Karpas-422 (cell line): ENCODE data around the gene TTLL5. TPM values are rescaled to one million over a fixed set of nuclear protein-coding genes. Genes with fewer than 3 reads are reported as not detected.

Experiments used
- DNase-seq: peaks from one replicate; pipeline ENCODE4 v3.0.0-alpha.2; 2015
- H2AFZ ChIP-seq: fragments of 200-600 bp; sonication (generic); 2 replicates; pipeline ENCODE4 v1.6.1; 2014; ENCODE audit warnings: antibody characterized with exemption, low read length, mixed read lengths
- H3K27ac ChIP-seq: fragments of 200-600 bp; sonication (generic); 2 replicates; pipeline ENCODE4 v1.5.1; 2014; ENCODE audit warnings: mild to moderate bottlenecking, low read length, moderate library complexity
- H3K27me3 ChIP-seq: fragments of 200-600 bp; sonication (generic); 2 replicates; pipeline ENCODE4 v1.6.1; 2014; ENCODE audit warnings: low read length, mixed read lengths
- H3K36me3 ChIP-seq: fragments of 200-600 bp; sonication (generic); 2 replicates; pipeline ENCODE4 v1.6.1; 2014; ENCODE audit warnings: low read length, mixed read lengths; ENCODE audit not compliant: insufficient read depth
- H3K4me1 ChIP-seq: fragments of 200-600 bp; sonication (generic); 2 replicates; pipeline ENCODE4 v1.6.1; 2014; ENCODE audit warnings: mild to moderate bottlenecking, low read length, mixed read lengths
- H3K4me2 ChIP-seq: fragments of 200-600 bp; sonication (generic); 2 replicates; pipeline ENCODE4 v1.6.1; 2014; ENCODE audit warnings: low read length, low read depth, mild to moderate bottlenecking; ENCODE audit not compliant: poor library complexity, severe bottlenecking
- H3K4me3 ChIP-seq: fragments of 200-600 bp; sonication (generic); 2 replicates; pipeline ENCODE4 v1.5.1; 2014; ENCODE audit warnings: mild to moderate bottlenecking, antibody characterized with exemption, low read length, mixed read lengths
- H3K79me2 ChIP-seq: fragments of 200-600 bp; sonication (generic); 2 replicates; pipeline ENCODE4 v1.6.1; 2014; ENCODE audit warnings: mild to moderate bottlenecking, low read length, mixed read lengths
- H3K9ac ChIP-seq: fragments of 200-600 bp; sonication (generic); 2 replicates; pipeline ENCODE4 v1.6.0; 2014; ENCODE audit warnings: low read length
- H3K9me2 ChIP-seq: fragments of 200-600 bp; sonication (generic), shearing (Covaris generic); replicated peaks from 2 replicates; pipeline ENCODE4 v1.6.0; 2014; ENCODE audit warnings: mild to moderate bottlenecking, low read length, moderate library complexity; ENCODE audit not compliant: insufficient read depth
- H3K9me3 ChIP-seq: fragments of 300-700, 200-600 bp; sonication (generic); 2 replicates; pipeline ENCODE4 v1.6.1; 2014; ENCODE audit warnings: low read length, mixed read lengths
- H4K20me1 ChIP-seq: fragments of 200-600 bp; sonication (generic); 2 replicates; pipeline ENCODE4 v1.6.1; 2014; ENCODE audit warnings: mild to moderate bottlenecking, antibody characterized with exemption, low read length, low read depth; ENCODE audit not compliant: insufficient read depth
- total RNA-seq: library from RNA; depleted of rRNA; stranded (reverse); fragments of >200 nt; shearing (Covaris generic); gene quantifications from 2 replicates; pipeline ENCODE4 v1.2.3, GENCODE V29; 2014; ENCODE audit warnings: low replicate concordance

TTLL5 gene
- total RNA-seq, 1 experiment from 2014 or later: 53.7 TPM

DNA sequence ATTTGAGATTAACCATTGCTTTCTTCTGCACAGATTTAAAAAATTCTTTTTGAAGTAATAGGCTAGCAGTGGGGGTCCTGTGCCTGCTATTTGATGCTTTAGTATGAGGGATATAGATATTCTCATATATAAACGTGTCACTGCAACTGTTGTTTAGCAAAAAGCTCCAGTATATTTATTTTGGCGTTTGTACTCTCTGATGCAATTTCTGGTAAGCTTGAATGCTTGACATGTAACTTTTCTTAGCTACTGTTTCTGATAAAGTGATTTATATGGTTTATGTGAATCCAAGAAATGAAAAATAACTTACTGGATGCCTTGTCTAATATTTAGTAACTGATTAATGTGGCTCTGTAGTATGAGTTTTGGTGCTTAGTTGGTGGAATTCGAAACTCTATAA is 77.1 kb downstream of the TTLL5 start:
- Histone ChIP-seq H3K9me2 (no peaks in the 10 kb centered on the region), H3K27me3 (no peaks in the 10 kb centered on the region), H3K36me3 (peaks cover 9% of the 10 kb centered on the region; the same call in 1 of the 2 replicates), H4K20me1 (no peaks in the 10 kb centered on the region), H3K27ac (no peak overlapping the region), H3K4me3 (no peak overlapping the region), H3K9me3 (no peaks in the 10 kb centered on the region), H3K9ac (no peak overlapping the region), H3K79me2 (no peaks in the 10 kb centered on the region), H2AFZ (no peak overlapping the region), H3K4me2 (no peak overlapping the region), H3K4me1 (no peaks in the 10 kb centered on the region)
- DNase-seq: no peak

GRCh38 chr14:75742867-75743266 is 81.8 kb downstream of the TTLL5 start:
- Histone ChIP-seq H3K4me1 (peaks cover 3% of the 10 kb centered on the region), H3K9me2 (no peaks in the 10 kb centered on the region), H3K4me2 (no peak overlapping the region), H3K79me2 (no peaks in the 10 kb centered on the region), H3K27me3 (no peaks in the 10 kb centered on the region), H3K27ac (no peak overlapping the region), H3K9ac (no peak overlapping the region), H3K36me3 (peaks cover 32% of the 10 kb centered on the region), H4K20me1 (no peaks in the 10 kb centered on the region), H3K9me3 (no peaks in the 10 kb centered on the region), H3K4me3 (no peak overlapping the region), H2AFZ (no peak overlapping the region)
- no peak for DNase-seq

DNA sequence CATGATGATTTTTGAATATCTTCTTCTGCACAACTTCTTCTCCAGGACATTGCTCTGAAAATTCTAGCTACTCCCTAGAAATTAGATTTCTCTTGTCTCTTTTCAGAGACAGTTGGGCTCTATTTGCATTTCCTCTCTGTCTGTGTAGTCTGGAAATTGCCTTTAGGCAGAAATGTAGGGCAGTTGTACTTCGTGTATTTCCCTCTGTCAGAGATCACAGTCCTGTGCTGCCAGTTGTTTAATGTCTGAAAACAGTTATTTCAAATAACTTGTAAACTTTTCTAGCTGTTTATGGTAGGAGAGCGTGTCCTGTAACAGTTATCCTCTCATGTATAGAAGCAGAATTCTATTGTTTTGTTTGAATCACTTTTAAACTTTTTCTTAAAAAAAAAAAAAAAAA is 86.9 kb downstream of the TTLL5 start:
- Histone ChIP-seq H3K27ac (0 out of 2 replicates have a peak overlapping the region, but pooled peaks have one; percentile 3), H3K9me2 (no peaks in the 10 kb centered on the region), H4K20me1 (no peaks in the 10 kb centered on the region), H3K4me2 (no peak overlapping the region), H3K9ac (no peak overlapping the region), H3K4me1 (peaks cover 12% of the 10 kb centered on the region), H2AFZ (no peak overlapping the region), H3K4me3 (no peak overlapping the region), H3K27me3 (no peaks in the 10 kb centered on the region), H3K9me3 (no peaks in the 10 kb centered on the region), H3K36me3 (peaks cover 26% of the 10 kb centered on the region), H3K79me2 (peaks cover 4% of the 10 kb centered on the region; the same call in 1 of the 2 replicates)
- no peak for DNase-seq

GRCh38 chr14:75748336-75748735 is 87.3 kb downstream of the TTLL5 start:
- H3K27ac ChIP-seq: no peak overlapping the region
- peaks cover 12% of the 10 kb centered on the region for H3K4me1 ChIP-seq
- H3K4me2 ChIP-seq: no peak overlapping the region
- no peak overlapping the region for H2AFZ ChIP-seq
- no peaks in the 10 kb centered on the region for H3K9me2 ChIP-seq
- H3K4me3 ChIP-seq: no peak overlapping the region
- H3K79me2 ChIP-seq: peaks cover 4% of the 10 kb centered on the region; the same call in 1 of the 2 replicates
- no peak for DNase-seq
- H3K36me3 ChIP-seq: peaks cover 24% of the 10 kb centered on the region
- H3K9me3 ChIP-seq: no peaks in the 10 kb centered on the region
- H3K9ac ChIP-seq: no peak overlapping the region
- no peaks in the 10 kb centered on the region for H3K27me3 ChIP-seq
- no peaks in the 10 kb centered on the region for H4K20me1 ChIP-seq

- DNase-seq: no peak
- Histone ChIP-seq H2AFZ (no peak overlapping the region), H3K36me3 (peaks cover 30% of the 10 kb centered on the region), H3K9ac (no peak overlapping the region), H3K27me3 (no peaks in the 10 kb centered on the region), H3K4me3 (no peak overlapping the region), H3K9me2 (no peaks in the 10 kb centered on the region), H3K4me1 (peaks cover 12% of the 10 kb centered on the region), H3K27ac (no peak overlapping the region), H3K4me2 (no peak overlapping the region), H4K20me1 (no peaks in the 10 kb centered on the region), H3K79me2 (peaks cover 4% of the 10 kb centered on the region; the same call in 1 of the 2 replicates), H3K9me3 (no peaks in the 10 kb centered on the region)
Observed at GRCh38 chr14:75751296-75751695, 90.2 kb downstream of the TTLL5 start.

- H3K4me2 ChIP-seq: no peak overlapping the region
- H3K9ac ChIP-seq: no peak overlapping the region
- no peaks in the 10 kb centered on the region for H4K20me1 ChIP-seq
- no peaks in the 10 kb centered on the region for H3K9me3 ChIP-seq
- H3K36me3 ChIP-seq: peaks cover 26% of the 10 kb centered on the region
- no peaks in the 10 kb centered on the region for H3K9me2 ChIP-seq
- H2AFZ ChIP-seq: no peak overlapping the region
- no peak for DNase-seq
- H3K4me3 ChIP-seq: no peak overlapping the region
- H3K4me1 ChIP-seq: peaks cover 13% of the 10 kb centered on the region
- H3K27me3 ChIP-seq: no peaks in the 10 kb centered on the region
- H3K79me2 ChIP-seq: peaks cover 4% of the 10 kb centered on the region; the same call in 1 of the 2 replicates
- no peak overlapping the region for H3K27ac ChIP-seq
Observed at GRCh38 chr14:75752086-75752485, 91.0 kb downstream of the TTLL5 start.

- no peaks in the 10 kb centered on the region for H4K20me1 ChIP-seq
- no peak for DNase-seq
- H3K27ac ChIP-seq: no peak overlapping the region
- H3K4me2 ChIP-seq: no peak overlapping the region
- H3K9me2 ChIP-seq: no peaks in the 10 kb centered on the region
- H3K9ac ChIP-seq: no peak overlapping the region
- H3K4me3 ChIP-seq: no peak overlapping the region
- peaks cover 19% of the 10 kb centered on the region for H3K36me3 ChIP-seq
- H3K27me3 ChIP-seq: no peaks in the 10 kb centered on the region
- H3K9me3 ChIP-seq: no peaks in the 10 kb centered on the region
- H3K4me1 ChIP-seq: peaks cover 16% of the 10 kb centered on the region
- no peak overlapping the region for H2AFZ ChIP-seq
- H3K79me2 ChIP-seq: peaks cover 4% of the 10 kb centered on the region; the same call in 1 of the 2 replicates
Observed at GRCh38 chr14:75752907-75753594, 92.0 kb downstream of the TTLL5 start.

GRCh38 chr14:75753696-75754095 is 92.7 kb downstream of the TTLL5 start:
- Histone ChIP-seq H3K36me3 (peaks cover 19% of the 10 kb centered on the region), H3K9me2 (no peaks in the 10 kb centered on the region)

More at GRCh38 chr14:75753696-75754095, 92.7 kb downstream of the TTLL5 start:
- H3K4me3 ChIP-seq: no peak overlapping the region
- H3K9ac ChIP-seq: no peak overlapping the region
- H2AFZ ChIP-seq: no peak overlapping the region
- no peak overlapping the region for H3K4me2 ChIP-seq
- H3K9me3 ChIP-seq: no peaks in the 10 kb centered on the region
- peaks cover 9% of the 10 kb centered on the region for H3K4me1 ChIP-seq
- no peak for DNase-seq
- no peaks in the 10 kb centered on the region for H4K20me1 ChIP-seq
- H3K27me3 ChIP-seq: no peaks in the 10 kb centered on the region
- peaks cover 4% of the 10 kb centered on the region; the same call in 1 of the 2 replicates for H3K79me2 ChIP-seq
- H3K27ac ChIP-seq: no peak overlapping the region
